Neural progenitor cell (in vitro differentiated cells): ENCODE data around the gene DEDD. TPM values are rescaled to one million over a fixed set of nuclear protein-coding genes. Genes with fewer than 3 reads are reported as not detected.
A peak's percentile ranks its signal among the peaks of the same experiment; 100 is the strongest.

Source experiments
- DNase-seq: peaks from one replicate; pipeline ENCODE4 v3.0.0-alpha.2; 2016; ENCODE audit warnings: low spot score
- H2AFZ ChIP-seq: fragments of 200-600 bp; sonication (generic); replicated peaks from 2 replicates; pipeline ENCODE4 v1.6.1; 2016; ENCODE audit warnings: antibody characterized with exemption
- H3F3A ChIP-seq: fragments of 200-600 bp; sonication (generic); 2 replicates; pipeline ENCODE4 v1.6.1; 2016; ENCODE audit warnings: antibody characterized with exemption, low read depth
- H3K27ac ChIP-seq: fragments of 200-600 bp; sonication (generic); 2 replicates; pipeline ENCODE4 v1.5.1; 2016; ENCODE audit warnings: mild to moderate bottlenecking
- H3K27me3 ChIP-seq: fragments of 200-600 bp; sonication (generic); 2 replicates; pipeline ENCODE4 v1.6.1; 2016; ENCODE audit warnings: mild to moderate bottlenecking, moderate library complexity
- H3K36me3 ChIP-seq: fragments of 200-600 bp; sonication (generic); 2 replicates; pipeline ENCODE4 v1.5.1; 2016
- H3K4me1 ChIP-seq: fragments of 200-600 bp; sonication (generic); 2 replicates; pipeline ENCODE4 v1.6.1; 2016; ENCODE audit warnings: mixed run types
- H3K4me2 ChIP-seq: fragments of 200-600 bp; sonication (generic); 2 replicates; pipeline ENCODE4 v1.6.1; 2016
- H3K4me3 ChIP-seq: fragments of 200-600 bp; sonication (generic); 2 replicates; pipeline ENCODE4 v1.5.1; 2016
- H3K79me2 ChIP-seq: fragments of 200-600 bp; sonication (generic); 2 replicates; pipeline ENCODE4 v1.6.1; 2016; ENCODE audit warnings: low read depth
- H3K9ac ChIP-seq: fragments of 200-600 bp; sonication (generic); 2 replicates; pipeline ENCODE4 v1.6.1; 2016
- H3K9me3 ChIP-seq: fragments of 200-600 bp; sonication (generic); 2 replicates; pipeline ENCODE4 v1.5.1; 2016; ENCODE audit warnings: low read depth
- H4K20me1 ChIP-seq: fragments of 200-600 bp; sonication (generic); 2 replicates; pipeline ENCODE4 v1.6.1; 2016; ENCODE audit warnings: low read depth
- H3K27ac Mint-ChIP-seq: 3 replicates; pipeline ENCODE4 v1.8.0; 2021; ENCODE audit warnings: mixed read lengths
- H3K27me3 Mint-ChIP-seq: 2 replicates; pipeline ENCODE4 v1.8.0; 2022; ENCODE audit warnings: low read depth, mild to moderate bottlenecking, inconsistent platforms, moderate library complexity, mixed read lengths; ENCODE audit not compliant: insufficient read depth
- H3K36me3 Mint-ChIP-seq: 3 replicates; pipeline ENCODE4 v1.8.0; 2021; ENCODE audit warnings: mixed read lengths
- H3K4me1 Mint-ChIP-seq: 3 replicates; pipeline ENCODE4 v1.8.0; 2021; ENCODE audit warnings: mixed read lengths
- H3K4me3 Mint-ChIP-seq: 3 replicates; pipeline ENCODE4 v1.8.0; 2021; ENCODE audit warnings: mild to moderate bottlenecking, moderate library complexity, mixed read lengths
- H3K9me3 Mint-ChIP-seq: 3 replicates; pipeline ENCODE4 v1.8.0; 2020; ENCODE audit warnings: mixed read lengths
- CTCF ChIP-seq: fragments of 200-600 bp; sonication (generic); IDR thresholded peaks from 2 replicates; pipeline ENCODE4 v1.5.1; 2017; ENCODE audit warnings: antibody characterized with exemption, mild to moderate bottlenecking
- EZH2 ChIP-seq: fragments of 200-600 bp; sonication (generic); IDR thresholded peaks from 2 replicates; pipeline ENCODE4 v1.6.1; 2017; ENCODE audit warnings: antibody characterized with exemption, mild to moderate bottlenecking, moderate library complexity
- EZH2phosphoT487 ChIP-seq: fragments of 200-600 bp; sonication (generic); IDR thresholded peaks from 2 replicates; pipeline ENCODE4 v1.6.1; 2017; ENCODE audit warnings: antibody characterized with exemption
- small RNA-seq: library from RNA; depleted of rRNA; stranded (forward); fragments of <200 nt; gene quantifications from one replicate; pipeline ENCODE3, GENCODE V24; 2015
- total RNA-seq: library from RNA; depleted of rRNA; stranded (reverse); fragments of >200 nt; gene quantifications from 2 replicates; pipeline ENCODE4 v1.2.3, GENCODE V29; 2015; ENCODE audit warnings: low replicate concordance

Gene DEDD
- total RNA-seq, 1 donor from 2014 or later = 29.7 TPM

GRCh38 chr1:161072751-161073449 lies 59.6 kb downstream of the DEDD start:
- H3K27ac Mint-ChIP-seq = peak overlapping the region; percentile 97

DNA sequence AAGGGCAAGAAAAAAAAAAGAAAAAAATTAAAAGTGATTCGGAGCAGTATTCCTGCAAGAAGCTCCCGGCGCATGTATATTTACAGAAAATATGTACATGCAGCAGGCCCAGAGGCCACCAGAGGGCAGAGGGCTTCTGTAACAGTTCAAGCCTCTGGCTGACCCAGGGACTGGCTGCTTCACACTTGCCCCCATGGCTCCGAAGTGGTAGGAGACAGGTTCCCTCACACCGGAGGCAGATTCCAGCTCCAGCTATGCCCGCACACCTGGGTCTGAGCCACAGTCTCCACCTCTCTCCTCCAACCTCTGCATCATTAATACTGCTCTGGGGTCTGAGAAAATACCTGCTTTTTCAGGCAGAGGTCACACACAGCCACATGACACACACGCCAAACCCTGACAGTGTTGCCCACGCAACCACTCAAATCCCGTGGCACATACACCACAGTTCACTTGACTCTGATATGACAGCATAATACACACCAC lies 60.5 kb downstream of the DEDD start:
- Histone ChIP-seq H2AFZ (no peak overlapping the region), H3K4me2 (no peak overlapping the region), H3K4me1 (no peaks in the 10 kb centered on the region), H3K4me3 (no peak overlapping the region), H3K27ac (no peak overlapping the region), H3K27me3 (no peaks in the 10 kb centered on the region), H4K20me1 (no peaks in the 10 kb centered on the region), H3F3A (no peaks in the 10 kb centered on the region), H3K9me3 (no peaks in the 10 kb centered on the region), H3K79me2 (no peaks in the 10 kb centered on the region), H3K9ac (no peak overlapping the region), H3K36me3 (no peaks in the 10 kb centered on the region)
- Mint-ChIP-seq H3K36me3 (no peaks in the 10 kb centered on the region), H3K4me1 (peaks cover 15% of the 10 kb centered on the region), H3K9me3 (no peaks in the 10 kb centered on the region), H3K27me3 (peaks cover 2% of the 10 kb centered on the region), H3K4me3 (peak overlapping the region; percentile 23), H3K27ac (peak overlapping the region; percentile 97)
- TF ChIP-seq EZH2 = no peak
- peak; percentile 71 for TF ChIP-seq CTCF
- no peak for TF ChIP-seq EZH2phosphoT487
- peak; percentile 80 for DNase-seq

More at GRCh38 chr1:161072751-161073449, 59.6 kb downstream of the DEDD start:
- Histone ChIP-seq H3F3A (no peaks in the 10 kb centered on the region), H3K9ac (no peak overlapping the region), H3K27ac (no peak overlapping the region), H3K36me3 (no peaks in the 10 kb centered on the region), H3K9me3 (no peaks in the 10 kb centered on the region), H2AFZ (no peak overlapping the region), H3K4me3 (no peak overlapping the region), H4K20me1 (no peaks in the 10 kb centered on the region), H3K4me2 (no peak overlapping the region), H3K4me1 (no peaks in the 10 kb centered on the region), H3K79me2 (no peaks in the 10 kb centered on the region), H3K27me3 (no peaks in the 10 kb centered on the region)
- Mint-ChIP-seq H3K9me3 (no peaks in the 10 kb centered on the region), H3K4me1 (peaks cover 15% of the 10 kb centered on the region), H3K27me3 (peaks cover 2% of the 10 kb centered on the region), H3K36me3 (no peaks in the 10 kb centered on the region), H3K4me3 (peak overlapping the region; percentile 36)
- no peak for DNase-seq
- TF ChIP-seq EZH2 = no peak
- no peak for TF ChIP-seq EZH2phosphoT487
- no peak for TF ChIP-seq CTCF

Small RNA genes lying within 50 kb of the gene (small RNA-seq; reads per million reads assigned to genes)
- gene RF01225 = not detected

Other genes with a start within 250 kb of the DEDD start
- not detected in 2 replicates for gene ITLN1, start 247.5 kb downstream of the DEDD start, total RNA-seq
- not detected in 2 replicates for gene ITLN2, start 177.9 kb downstream of the DEDD start, total RNA-seq
- 60.0 and 69.3 TPM in 2 replicates for gene F11R, start 111.5 kb downstream of the DEDD start, total RNA-seq
- gene TSTD1, start 93.7 kb downstream of the DEDD start, total RNA-seq = 29.9 and 59.9 TPM in 2 replicates
- 74.4 and 103 TPM in 2 replicates for gene USF1, start 86.7 kb downstream of the DEDD start, total RNA-seq
- gene ARHGAP30, start 62.8 kb downstream of the DEDD start, total RNA-seq = 0.06 TPM in 1 of 2 replicates, not detected in the other
- gene NECTIN4, start 43.1 kb downstream of the DEDD start, total RNA-seq = 0.06 TPM in 1 of 2 replicates, not detected in the other
- gene KLHDC9, start 34.3 kb downstream of the DEDD start, total RNA-seq = 12.6 and 22.6 TPM in 2 replicates
- gene PFDN2, start 14.6 kb downstream of the DEDD start, total RNA-seq = 57.6 and 74.1 TPM in 2 replicates
- gene NIT1, start 14.6 kb downstream of the DEDD start, total RNA-seq = 39.5 and 46.3 TPM in 2 replicates
- 114 and 133 TPM in 2 replicates for gene UFC1, start 21.3 kb upstream of the DEDD start, total RNA-seq
- gene USP21, start 26.8 kb upstream of the DEDD start, total RNA-seq = 6.7 and 19.0 TPM in 2 replicates
- gene PPOX, start 33.8 kb upstream of the DEDD start, total RNA-seq = 18.3 and 42.4 TPM in 2 replicates
- gene B4GALT3, start 44.8 kb upstream of the DEDD start, total RNA-seq = 9.5 and 36.5 TPM in 2 replicates
- 1.3 and 5.4 TPM in 2 replicates for gene ADAMTS4, start 66.4 kb upstream of the DEDD start, total RNA-seq
- gene NDUFS2, start 69.7 kb upstream of the DEDD start, total RNA-seq = 105 and 107 TPM in 2 replicates
- gene FCER1G, start 82.6 kb upstream of the DEDD start, total RNA-seq = 0.34 TPM in 1 of 2 replicates, not detected in the other
- gene APOA2, start 91.0 kb upstream of the DEDD start, total RNA-seq = not detected in 2 replicates
- 7.2 and 9.8 TPM in 2 replicates for gene TOMM40L, start 93.4 kb upstream of the DEDD start, total RNA-seq
- not detected in 2 replicates for gene NR1I3, start 105.5 kb upstream of the DEDD start, total RNA-seq
- gene PCP4L1, start 126.1 kb upstream of the DEDD start, total RNA-seq = 0.46 and 0.69 TPM in 2 replicates
- 1.1 and 2.0 TPM in 2 replicates for gene MPZ, start 177.3 kb upstream of the DEDD start, total RNA-seq
- gene SDHC, start 181.7 kb upstream of the DEDD start, total RNA-seq = 61.2 and 95.7 TPM in 2 replicates
- not detected in 2 replicates for gene CFAP126, start 235.2 kb upstream of the DEDD start, total RNA-seq